CD4-positive, CD25-positive, alpha-beta regulatory T cell (primary cell): ENCODE results near the gene ULBP3. TPM values are rescaled to one million over a fixed set of nuclear protein-coding genes. Genes with fewer than 3 reads are reported as not detected.
A peak's percentile ranks its signal among the peaks of the same experiment; 100 is the strongest.
"Not testable (repeated sequence)": the region's sequence is repeated elsewhere in the genome, so short reads cannot be mapped to it uniquely, and the experiment has no call there.

Experiments
- ATAC-seq, 2 donors: fragments of 150-1000 bp; cut with Tn5 transposase; one replicate each; pipeline ENCODE4 v1.10.0; 2021; ENCODE audit warnings: low read depth in 2 of 2, moderate number of reproducible peaks in 2 of 2, moderate library complexity in 1 of 2
- DNase-seq, 3 donors: peaks; one replicate each; pipeline versions ENCODE4 v3.0.0 to v3.0.0-alpha.2; 2012 to 2022; ENCODE audit warnings: mixed read lengths in 1 of 3
- H3K27ac ChIP-seq: one replicate; pipeline ENCODE4 v1.7.0; 2013; ENCODE audit warnings: mild to moderate bottlenecking, low read length; ENCODE audit not compliant: insufficient read depth, poor library complexity, severe bottlenecking
- H3K27me3 ChIP-seq: one replicate; pipeline ENCODE4 v1.7.0; 2013; ENCODE audit warnings: low read length; ENCODE audit not compliant: control insufficient read depth, insufficient read depth
- H3K36me3 ChIP-seq: one replicate; pipeline ENCODE4 v1.7.0; 2013; ENCODE audit warnings: mild to moderate bottlenecking, low read length, moderate library complexity; ENCODE audit not compliant: control insufficient read depth, insufficient read depth
- H3K4me1 ChIP-seq: 2 replicates; pipeline ENCODE4 v1.7.0; 2013; ENCODE audit warnings: mild to moderate bottlenecking, low read length; ENCODE audit not compliant: insufficient read depth, control insufficient read depth, poor library complexity, severe bottlenecking
- H3K4me3 ChIP-seq: one replicate; pipeline ENCODE4 v1.7.0; 2013; ENCODE audit warnings: low read depth, mild to moderate bottlenecking, low read length, moderate library complexity
- H3K9me3 ChIP-seq, 2 experiments: 1 replicate in 1 of 2; 2 replicates in 1 of 2; pipeline ENCODE4 v1.7.0; 2013; ENCODE audit warnings: low read length in 2 of 2, mild to moderate bottlenecking in 1 of 2, moderate library complexity in 1 of 2; ENCODE audit not compliant: control insufficient read depth in 2 of 2
- H3K27ac Mint-ChIP-seq, 3 donors: one replicate each; pipeline ENCODE4 v1.8.0; 2020 to 2022; ENCODE audit warnings: mild to moderate bottlenecking in 3 of 3, mixed read lengths in 3 of 3, moderate library complexity in 2 of 3
- H3K27me3 Mint-ChIP-seq: one replicate; pipeline ENCODE4 v1.8.0; 2022; ENCODE audit warnings: mild to moderate bottlenecking, mixed read lengths
- H3K36me3 Mint-ChIP-seq: one replicate; pipeline ENCODE4 v1.8.0; 2020; ENCODE audit warnings: mixed read lengths
- H3K4me1 Mint-ChIP-seq, 4 donors: one replicate each; pipeline ENCODE4 v1.8.0; 2020 to 2022; ENCODE audit warnings: mixed read lengths in 4 of 4, mild to moderate bottlenecking in 1 of 4
- H3K4me3 Mint-ChIP-seq, 4 donors: one replicate each; pipeline ENCODE4 v1.8.0; 2020 to 2022; ENCODE audit warnings: mild to moderate bottlenecking in 4 of 4, mixed read lengths in 4 of 4, moderate library complexity in 3 of 4
- H3K9me3 Mint-ChIP-seq, 7 donors: one replicate each; pipeline ENCODE4 v1.8.0; 2020 to 2022; ENCODE audit warnings: mixed read lengths in 7 of 7, mild to moderate bottlenecking in 3 of 7, moderate library complexity in 2 of 7
- polyA plus RNA-seq, 4 donors: library from polyadenylated mRNA; unstranded; fragments of 300-500 nt; fragmentation: Illumina TruSeq; gene quantifications; one replicate each; pipeline ENCODE4 v1.2.3, GENCODE V29; 2021
- total RNA-seq: library from RNA; stranded (reverse); gene quantifications from one replicate; pipeline ENCODE4 v1.2.3, GENCODE V29; 2022

ULBP3 gene
- total and polyA plus RNA-seq, 5 donors from 2014 or later, result 0.19 to 1.3 (median 0.95) TPM; not detected in 1

GRCh38 chr6:150063640-150064039, 5.3 kb downstream of the ULBP3 start:
- no peak for DNase-seq

DNA sequence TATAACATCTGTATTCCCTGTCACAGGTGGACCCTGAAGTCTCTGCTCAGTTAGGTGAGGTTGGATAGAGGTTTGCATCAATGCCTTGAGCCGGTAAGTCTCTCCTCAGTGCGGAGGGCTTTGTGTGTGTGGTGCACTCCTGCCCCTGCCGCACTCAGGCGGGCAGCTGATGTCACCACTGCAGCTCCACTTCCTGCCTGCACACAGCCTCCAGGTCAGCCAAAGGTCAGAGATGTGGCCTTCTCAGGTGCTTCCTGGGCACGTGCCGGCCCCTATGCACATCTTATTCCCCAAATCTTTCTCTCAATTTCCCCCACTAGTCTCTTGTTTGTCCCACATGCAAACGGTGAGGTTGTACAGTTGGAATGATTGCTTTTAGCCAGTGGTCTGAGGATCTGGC, 8.9 kb downstream of the ULBP3 start:
- H3K4me1 Mint-ChIP-seq, result peaks cover 0 to 13% (median 8%) of the 10 kb centered on the region in 4 donors
- not testable (repeated sequence) for H3K9me3 Mint-ChIP-seq, H3K4me3 ChIP-seq, H3K27ac ChIP-seq, H3K9me3 ChIP-seq, H3K36me3 Mint-ChIP-seq, H3K4me1 ChIP-seq, H3K4me3 Mint-ChIP-seq, H3K27ac Mint-ChIP-seq, H3K27me3 ChIP-seq, H3K36me3 ChIP-seq
- ATAC-seq (peak; percentile 72 to 80), DNase-seq (peak in 1 of 3 donors; percentile 32)
- peaks cover 26% of the 10 kb centered on the region for H3K27me3 Mint-ChIP-seq

More at GRCh38 chr6:150063640-150064039, 5.3 kb downstream of the ULBP3 start:
- Histone ChIP-seq H3K4me1 (peaks cover 15% of the 10 kb centered on the region), H3K9me3 (no peaks in the 10 kb centered on the region), H3K4me3 (no peak overlapping the region), H3K36me3 (no peaks in the 10 kb centered on the region), H3K27me3 (no peaks in the 10 kb centered on the region), H3K27ac (no peak overlapping the region)
- Mint-ChIP-seq H3K4me1 (peaks cover 0 to 14% (median 11%) of the 10 kb centered on the region in 4 donors), H3K27me3 (peaks cover 16% of the 10 kb centered on the region), H3K36me3 (peaks cover 16% of the 10 kb centered on the region), H3K27ac (no peak overlapping the region), H3K9me3 (peaks cover 0 to 2% (median 0%) of the 10 kb centered on the region in 7 donors), H3K4me3 (no peak overlapping the region)
- no peak for ATAC-seq

DNA sequence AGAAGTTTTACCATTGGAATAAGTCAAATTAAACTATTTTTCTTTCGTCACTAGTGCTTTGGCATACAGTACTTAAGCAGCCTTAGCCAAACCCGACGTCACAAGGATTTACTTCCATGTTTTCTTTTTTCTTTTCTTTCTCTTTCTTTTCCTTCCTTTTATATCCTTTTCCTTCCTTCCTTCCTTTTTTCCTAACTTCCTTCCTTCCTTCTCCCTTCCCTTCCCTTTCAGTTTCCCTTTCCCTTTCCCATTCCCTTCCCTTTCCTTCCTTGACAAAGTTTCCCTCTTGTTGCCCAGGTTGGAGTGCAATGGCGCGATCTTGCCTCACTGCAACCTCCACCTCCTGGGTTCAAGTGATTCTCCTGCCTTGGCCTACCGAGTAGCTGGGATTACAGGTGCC, 9.9 kb downstream of the ULBP3 start:
- Histone ChIP-seq H3K9me3 (no peaks in the 10 kb centered on the region), H3K27ac (no peak overlapping the region), H3K36me3 (no peaks in the 10 kb centered on the region), H3K4me1 (peaks cover 7% of the 10 kb centered on the region), H3K4me3 (no peak overlapping the region), H3K27me3 (no peaks in the 10 kb centered on the region)
- Mint-ChIP-seq H3K27ac (no peak overlapping the region), H3K4me1 (peaks cover 0 to 12% (median 8%) of the 10 kb centered on the region in 4 donors), H3K4me3 (no peak overlapping the region), H3K9me3 (peaks cover 0 to 3% (median 0%) of the 10 kb centered on the region in 7 donors), H3K36me3 (peaks cover 5% of the 10 kb centered on the region), H3K27me3 (peaks cover 31% of the 10 kb centered on the region)
- DNase-seq, result no peak
- no peak for ATAC-seq

GRCh38 chr6:150058231-150058792, 10.6 kb downstream of the ULBP3 start:
- H3K4me3 ChIP-seq, result no peak overlapping the region
- H3K4me1 Mint-ChIP-seq, result peaks cover 0 to 10% (median 7%) of the 10 kb centered on the region in 4 donors
- no peak for DNase-seq
- no peaks in the 10 kb centered on the region for H3K27me3 ChIP-seq
- no peak overlapping the region for H3K27ac Mint-ChIP-seq
- peaks cover 7% of the 10 kb centered on the region for H3K4me1 ChIP-seq
- H3K27me3 Mint-ChIP-seq, result peaks cover 35% of the 10 kb centered on the region
- no peaks in the 10 kb centered on the region for H3K9me3 ChIP-seq
- H3K36me3 ChIP-seq, result no peaks in the 10 kb centered on the region
- H3K36me3 Mint-ChIP-seq, result peaks cover 5% of the 10 kb centered on the region
- H3K27ac ChIP-seq, result no peak overlapping the region
- H3K4me3 Mint-ChIP-seq, result no peak overlapping the region
- H3K9me3 Mint-ChIP-seq, result peaks cover 0 to 3% (median 0%) of the 10 kb centered on the region in 7 donors
- ATAC-seq, result no peak

DNA sequence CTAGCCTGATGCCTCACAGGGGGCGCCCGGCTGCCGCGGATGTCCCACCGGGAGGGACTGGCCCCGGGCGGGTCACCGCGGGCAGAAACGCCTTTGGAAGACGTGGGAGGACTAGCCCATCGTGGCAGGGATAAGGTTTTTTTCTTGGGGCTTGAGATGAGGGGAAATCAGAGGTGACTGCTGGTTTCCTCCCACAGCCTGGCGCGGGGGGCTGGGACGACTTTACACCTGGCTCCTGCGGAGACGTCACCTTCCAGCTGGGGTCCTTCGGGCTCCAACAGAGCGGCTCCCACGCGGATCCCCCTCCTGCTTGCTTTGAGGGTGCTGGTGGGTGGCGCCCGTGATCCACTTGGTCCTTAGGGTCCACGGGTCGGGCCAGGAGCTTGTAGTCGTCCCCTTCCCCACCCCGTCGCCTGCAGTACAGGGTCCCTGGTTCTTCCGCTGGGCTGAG, 11.4 kb downstream of the ULBP3 start:
- Histone ChIP-seq H3K4me3 (no peak overlapping the region), H3K4me1 (peaks cover 7% of the 10 kb centered on the region), H3K36me3 (no peaks in the 10 kb centered on the region), H3K9me3 (no peaks in the 10 kb centered on the region), H3K27me3 (no peaks in the 10 kb centered on the region), H3K27ac (no peak overlapping the region)
- ATAC-seq (no peak), DNase-seq (no peak)
- Mint-ChIP-seq H3K9me3 (peaks cover 0 to 3% (median 0%) of the 10 kb centered on the region in 7 donors), H3K4me3 (no peak overlapping the region), H3K27ac (no peak overlapping the region), H3K27me3 (peaks cover 41% of the 10 kb centered on the region), H3K36me3 (peaks cover 5% of the 10 kb centered on the region), H3K4me1 (peaks cover 0 to 10% (median 8%) of the 10 kb centered on the region in 4 donors)

DNA sequence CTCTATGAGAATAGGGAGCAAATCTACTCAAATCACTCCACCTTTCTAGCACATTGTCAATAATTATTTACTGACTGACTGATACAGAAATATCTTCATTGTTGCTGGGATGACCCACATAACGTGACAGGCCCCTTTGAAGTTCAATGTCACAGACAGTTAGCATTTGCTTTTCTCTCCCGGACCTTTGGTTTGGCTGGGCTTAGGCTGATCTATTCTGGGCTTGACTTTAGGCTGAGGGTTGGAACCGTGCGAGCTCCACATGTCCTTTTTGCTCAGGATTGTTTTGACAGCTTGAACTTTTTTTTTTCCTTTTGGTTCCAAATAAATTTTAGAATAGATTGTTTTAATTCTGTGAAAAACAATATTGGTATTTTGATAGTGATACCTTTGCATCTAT, 12.0 kb downstream of the ULBP3 start:
- Mint-ChIP-seq H3K27me3 (peaks cover 47% of the 10 kb centered on the region), H3K27ac (no peak overlapping the region), H3K4me3 (no peak overlapping the region), H3K9me3 (peaks cover 0 to 3% (median 0%) of the 10 kb centered on the region in 7 donors), H3K36me3 (peaks cover under 1% of the 10 kb centered on the region), H3K4me1 (peaks cover 0 to 10% (median 8%) of the 10 kb centered on the region in 4 donors)
- ATAC-seq, result no peak
- Histone ChIP-seq H3K36me3 (no peaks in the 10 kb centered on the region), H3K9me3 (no peaks in the 10 kb centered on the region), H3K4me3 (no peak overlapping the region), H3K27me3 (peaks cover 2% of the 10 kb centered on the region), H3K4me1 (peaks cover 7% of the 10 kb centered on the region), H3K27ac (no peak overlapping the region)
- no peak for DNase-seq

DNA sequence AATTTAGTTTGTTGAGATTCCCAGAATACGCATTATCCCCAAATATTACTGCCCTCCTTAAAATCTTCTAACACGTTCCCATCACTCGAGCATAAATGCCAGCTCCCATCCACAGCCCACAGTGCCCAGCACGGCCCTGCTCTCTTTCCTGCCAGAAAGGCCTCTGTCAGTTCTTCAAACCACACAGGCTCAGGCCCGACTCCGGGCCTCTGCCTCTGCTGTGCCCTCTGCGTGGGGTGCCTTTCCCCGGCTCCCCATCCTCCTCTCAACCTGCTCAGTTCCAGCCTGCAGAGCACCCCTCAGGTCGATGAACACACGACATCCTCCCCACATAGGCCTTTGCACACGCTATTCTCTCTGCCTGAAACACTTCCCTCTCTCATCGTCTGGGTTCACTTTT, 12.8 kb downstream of the ULBP3 start:
- Mint-ChIP-seq H3K27ac (peak overlapping the region in 1 of 3 donors; percentile 42), H3K27me3 (peaks cover 48% of the 10 kb centered on the region), H3K36me3 (no peaks in the 10 kb centered on the region), H3K9me3 (peaks cover 0 to 3% (median 0%) of the 10 kb centered on the region in 7 donors), H3K4me3 (no peak overlapping the region), H3K4me1 (peaks cover 0 to 10% (median 8%) of the 10 kb centered on the region in 4 donors)
- DNase-seq, result no peak
- Histone ChIP-seq H3K36me3 (no peaks in the 10 kb centered on the region), H3K4me3 (no peak overlapping the region), H3K9me3 (no peaks in the 10 kb centered on the region), H3K4me1 (peaks cover 7% of the 10 kb centered on the region), H3K27ac (no peak overlapping the region), H3K27me3 (peaks cover 2% of the 10 kb centered on the region)
- ATAC-seq, result no peak

- H3K27me3 Mint-ChIP-seq, result peaks cover 51% of the 10 kb centered on the region
- ATAC-seq, result no peak
These were observed 13.8 kb downstream of the ULBP3 start for GRCh38 chr6:150055131-150055530.

More at GRCh38 chr6:150055131-150055530, 13.8 kb downstream of the ULBP3 start:
- DNase-seq, result no peak
- no peak overlapping the region for H3K4me3 Mint-ChIP-seq
- H3K4me3 ChIP-seq, result no peak overlapping the region
- no peak overlapping the region for H3K27ac ChIP-seq
- no peak overlapping the region for H3K27ac Mint-ChIP-seq
- H3K4me1 Mint-ChIP-seq, result peaks cover 0 to 7% (median 5%) of the 10 kb centered on the region in 4 donors
- H3K9me3 Mint-ChIP-seq, result peaks cover 0 to 3% (median 0%) of the 10 kb centered on the region in 7 donors
- H3K9me3 ChIP-seq, result no peaks in the 10 kb centered on the region
- H3K36me3 ChIP-seq, result no peaks in the 10 kb centered on the region
- no peaks in the 10 kb centered on the region for H3K36me3 Mint-ChIP-seq
- peaks cover 4% of the 10 kb centered on the region for H3K27me3 ChIP-seq
- H3K4me1 ChIP-seq, result peaks cover 6% of the 10 kb centered on the region
